IMR-90 (cell line): ENCODE data around the gene GFER. TPM values are rescaled to one million over a fixed set of nuclear protein-coding genes. Genes with fewer than 3 reads are reported as not detected.

Source experiments
- ATAC-seq: fragments of 200-7000 bp; cut with Tn5 transposase; 2 replicates; pipeline ENCODE4 v1.9.1; 2020; ENCODE audit warnings: low read depth, mild to moderate bottlenecking, moderate library complexity
- BruUV-seq: library from RNA; stranded (reverse); fragments of 400-500 nt; replicated peaks from 2 replicates; lab custom pipeline; 2021; lab: Mats Ljungman, UMichigan
- CTCF ChIA-PET: fragments of 300-600 bp; formaldehyde crosslinking; extraction: SDS; loops from one replicate; lab custom pipeline; 2021; ENCODE audit warnings: antibody characterized with exemption; lab: Yijun Ruan, JAX
- POLR2A ChIA-PET: fragments of 300-600 bp; sonication (Branson Sonifier 250); formaldehyde crosslinking; loops from one replicate; lab custom pipeline; 2022; ENCODE audit warnings: antibody characterized with exemption; ENCODE audit not compliant: unreplicated experiment; lab: Charles Lee
- DNase-seq: peaks from one replicate; pipeline ENCODE4 v3.0.0; 2013
- H2AFZ ChIP-seq: replicated peaks from 2 replicates; pipeline ENCODE3; 2013; ENCODE audit warnings: low read length, mild to moderate bottlenecking; ENCODE audit not compliant: poor library complexity
- H2AK5ac ChIP-seq: 2 replicates; pipeline ENCODE4 v1.6.1; 2013; ENCODE audit warnings: low read depth, low read length, inconsistent platforms
- H2AK9ac ChIP-seq: replicated peaks from 2 replicates; pipeline ENCODE3; 2013; ENCODE audit warnings: mild to moderate bottlenecking, low read depth, low read length, moderate library complexity; ENCODE audit not compliant: poor library complexity
- H2BK120ac ChIP-seq: 2 replicates; pipeline ENCODE4 v1.6.1; 2013; ENCODE audit warnings: low read depth, low read length, inconsistent platforms
- H2BK15ac ChIP-seq: 3 replicates; pipeline ENCODE4 v1.6.1; 2013; ENCODE audit warnings: low read depth, low read length, inconsistent platforms
- H2BK20ac ChIP-seq: 2 replicates; pipeline ENCODE4 v1.6.1; 2013; ENCODE audit warnings: low read depth, mild to moderate bottlenecking, inconsistent platforms, low read length, moderate library complexity
- H2BK5ac ChIP-seq: 2 replicates; pipeline ENCODE4 v1.6.1; 2013; ENCODE audit warnings: mild to moderate bottlenecking, low read depth, low read length, inconsistent platforms; ENCODE audit not compliant: poor library complexity, severe bottlenecking
- H3K14ac ChIP-seq: replicated peaks from 2 replicates; pipeline ENCODE4 v1.6.1; 2013; ENCODE audit warnings: low read depth, low read length, inconsistent platforms
- H3K18ac ChIP-seq: 2 replicates; pipeline ENCODE4 v1.6.1; 2013; ENCODE audit warnings: low read depth, low read length, control low read depth
- H3K23ac ChIP-seq: 2 replicates; pipeline ENCODE4 v1.6.1; 2013; ENCODE audit warnings: low read depth, low read length, inconsistent platforms
- H3K27ac ChIP-seq: 2 replicates; pipeline ENCODE4 v1.5.1; 2013; ENCODE audit warnings: mild to moderate bottlenecking, control low read depth, low read length; ENCODE audit not compliant: insufficient read depth
- H3K27me3 ChIP-seq: 2 replicates; pipeline ENCODE4 v1.6.1; 2013; ENCODE audit warnings: low read length; ENCODE audit not compliant: control insufficient read depth, insufficient read depth
- H3K36me3 ChIP-seq: 2 replicates; pipeline ENCODE4 v1.6.1; 2013; ENCODE audit warnings: low read length, mixed read lengths; ENCODE audit not compliant: control insufficient read depth, insufficient read depth
- H3K4ac ChIP-seq: 2 replicates; pipeline ENCODE4 v1.6.1; 2013; ENCODE audit warnings: low read depth, low read length, inconsistent platforms
- H3K4me1 ChIP-seq: 2 replicates; pipeline ENCODE4 v1.6.1; 2013; ENCODE audit warnings: low read length, mixed read lengths; ENCODE audit not compliant: control insufficient read depth, insufficient read depth
- H3K4me2 ChIP-seq: 2 replicates; pipeline ENCODE4 v1.6.1; 2013; ENCODE audit warnings: low read depth, mild to moderate bottlenecking, control low read depth, low read length, moderate library complexity
- H3K4me3 ChIP-seq: 2 replicates; pipeline ENCODE4 v1.5.1; 2013; ENCODE audit warnings: low read depth, mild to moderate bottlenecking, control low read depth, low read length, moderate library complexity; ENCODE audit not compliant: insufficient read depth
- H3K56ac ChIP-seq: 2 replicates; pipeline ENCODE4 v1.6.1; 2013; ENCODE audit warnings: low read length, inconsistent platforms; ENCODE audit not compliant: insufficient read depth; ENCODE audit errors: extremely low read depth
- H3K79me1 ChIP-seq, 2 experiments: 2 replicates each; pipeline ENCODE4 v1.6.1; 2013; ENCODE audit warnings: low read length in 2 of 2, inconsistent platforms in 1 of 2, low read depth in 1 of 2
- H3K9ac ChIP-seq: 2 replicates; pipeline ENCODE4 v1.6.1; 2013; ENCODE audit warnings: low read depth, low read length, control low read depth
- H3K9me1 ChIP-seq: 2 replicates; pipeline ENCODE4 v1.6.1; 2013; ENCODE audit warnings: low read length, inconsistent platforms; ENCODE audit not compliant: insufficient read depth
- H3K9me3 ChIP-seq: 2 replicates; pipeline ENCODE4 v1.6.1; 2013; ENCODE audit warnings: low read length; ENCODE audit not compliant: control insufficient read depth, insufficient read depth
- H4K20me1 ChIP-seq: 2 replicates; pipeline ENCODE4 v1.6.1; 2013; ENCODE audit warnings: low read length, inconsistent platforms; ENCODE audit not compliant: insufficient read depth
- H4K5ac ChIP-seq: 2 replicates; pipeline ENCODE4 v1.6.1; 2013; ENCODE audit warnings: mild to moderate bottlenecking, low read depth, low read length, control low read depth
- H4K8ac ChIP-seq, 2 experiments: 2 replicates each; pipeline ENCODE4 v1.6.1; 2013; ENCODE audit warnings: low read depth in 2 of 2, low read length in 2 of 2, control low read depth in 1 of 2, inconsistent platforms in 1 of 2
- H4K91ac ChIP-seq: 2 replicates; pipeline ENCODE4 v1.6.1; 2013; ENCODE audit warnings: low read depth, low read length, inconsistent platforms; ENCODE audit not compliant: insufficient read depth
- BHLHE40 ChIP-seq: fragments of 150-350 bp; IDR thresholded peaks from 2 replicates; pipeline ENCODE4 v1.6.1; 2016; ENCODE audit warnings: mild to moderate bottlenecking, low read depth, low read length
- CHD1 ChIP-seq: IDR thresholded peaks from 2 replicates; pipeline ENCODE4 v1.6.1; 2012; ENCODE audit warnings: low read depth, low read length, improper control_type of control experiment
- CTCF ChIP-seq: conservative IDR thresholded peaks from 2 replicates; pipeline ENCODE4 v1.5.1; 2012; ENCODE audit warnings: mild to moderate bottlenecking, low read depth, low read length, improper control_type of control experiment
- FOS ChIP-seq: fragments of 150-350 bp; IDR thresholded peaks from 2 replicates; pipeline ENCODE4 v1.6.1; 2016; ENCODE audit warnings: low read depth, low read length
- MAZ ChIP-seq: IDR thresholded peaks from 2 replicates; pipeline ENCODE4 v1.6.1; 2012; ENCODE audit warnings: low read depth, mild to moderate bottlenecking, low read length, improper control_type of control experiment, moderate library complexity, borderline replicate concordance
- MXI1 ChIP-seq: IDR thresholded peaks from 2 replicates; pipeline ENCODE4 v1.6.1; 2012; ENCODE audit warnings: low read depth, mild to moderate bottlenecking, low read length, moderate library complexity, borderline replicate concordance
- POLR2A ChIP-seq: IDR thresholded peaks from 2 replicates; pipeline ENCODE4 v1.6.1; 2012; ENCODE audit warnings: mild to moderate bottlenecking, low read depth, low read length
- RAD21 ChIP-seq: IDR thresholded peaks from 2 replicates; pipeline ENCODE4 v1.6.1; 2012; ENCODE audit warnings: low read length, improper control_type of control experiment
- RCOR1 ChIP-seq: IDR thresholded peaks from 2 replicates; pipeline ENCODE4 v1.6.1; 2012; ENCODE audit warnings: mild to moderate bottlenecking, low read length, improper control_type of control experiment; ENCODE audit not compliant: insufficient replicate concordance
- SMC3 ChIP-seq: fragments of 150-350 bp; IDR thresholded peaks from 2 replicates; pipeline ENCODE4 v1.6.1; 2016; ENCODE audit warnings: low read depth, mild to moderate bottlenecking, antibody characterized with exemption, low read length, moderate library complexity
- USF2 ChIP-seq: fragments of 150-350 bp; IDR thresholded peaks from 2 replicates; pipeline ENCODE4 v1.6.1; 2017; ENCODE audit warnings: mild to moderate bottlenecking, antibody characterized with exemption, low read length, low read depth
- WGBS, 2 experiments: methylation state at CpG; one replicate each; pipeline versions ENCODE4 v1.1.5 to v1.1.7; 2013; ENCODE audit warnings: missing lambda C conversion rate in 2 of 2; ENCODE audit not compliant: insufficient read length in 1 of 2; ENCODE audit errors: extremely low coverage in 2 of 2; 5-methylcytosine and 5-hydroxymethylcytosine counted together
- dilution Hi-C: fragments of 300-500 bp; cut with HindIII; formaldehyde crosslinking; loops from one replicate; pipeline ENCODE4 v1.14.3; 2018; ENCODE audit warnings: low sequenced_read_pairs; ENCODE audit not compliant: unreplicated experiment
- in situ Hi-C: fragments of 300-500 bp; cut with MboI; formaldehyde crosslinking; loops from 3 replicates; pipeline ENCODE4 v1.14.3; 2019; ENCODE audit warnings: low sequenced_read_pairs, inconsistent platforms, mixed read lengths
- intact Hi-C: fragments of 100-400 bp; cut with micrococcal nuclease; formaldehyde crosslinking; loops from 2 replicates; pipeline ENCODE4 v1.10.0; 2022
- polyA plus RNA-seq, 3 experiments: library from polyadenylated mRNA; depleted of rRNA; stranded (reverse); fragments of >200 nt; gene quantifications; 2 replicates each; pipeline ENCODE4 v1.2.3, GENCODE V29; 2012; ENCODE audit warnings: low replicate concordance in 1 of 3
- total RNA-seq: library from RNA; depleted of rRNA; stranded (reverse); fragments of >200 nt; gene quantifications from 2 replicates; pipeline ENCODE4 v1.2.3, GENCODE V29; 2012
- TF ChIP-seq, protein P1 (sequence below): fragments of 150-350 bp; IDR thresholded peaks from 2 replicates; pipeline ENCODE4 v1.6.1; 2016; ENCODE audit warnings: low read depth, mild to moderate bottlenecking, low read length, moderate library complexity, borderline replicate concordance

GFER gene
- total and polyA plus RNA-seq, 2 of the 4 experiments (the other 2 are of a cell fraction): 6.8 to 19.8 TPM

GRCh38 chr16:1959269-1960039 lies 24.5 kb upstream of the GFER start, which contains the start of gene NDUFB10:
Gene NDUFB10, plus strand, starts transcription at chr16:1959538. Its CDS starts 87 bp downstream, at chr16:1959625.
- peaks cover 2% of the 10 kb centered on the region; the same call in 1 of the 2 replicates for H3K27me3 ChIP-seq
- peaks cover 42% of the 10 kb centered on the region for H4K20me1 ChIP-seq
- peak within 1 kb of the TSS; percentile 95 for H3K4ac ChIP-seq
- peak within 1 kb of the TSS; percentile 87 for H3K4me3 ChIP-seq
- dilution Hi-C loops (no loop called here), in situ Hi-C loops (no loop called here), intact Hi-C loops (no loop called here)
- no peaks in the 10 kb centered on the region for H3K9me3 ChIP-seq
- peak within 1 kb of the TSS; percentile 93 for H3K27ac ChIP-seq
- peak within 1 kb of the TSS; percentile 75 for H3K56ac ChIP-seq
- ChIA-PET CTCF (no interaction called here), POLR2A (no interaction called here)
- peak within 1 kb of the TSS; percentile 93 for H3K23ac ChIP-seq
- H2BK5ac ChIP-seq: peak within 1 kb of the TSS; percentile 89
- no TSS peak for BruUV-seq
- 0 out of 2 replicates have a peak, but pooled peaks cover 8% of the 10 kb centered on the region for H3K9me1 ChIP-seq
- H2BK120ac ChIP-seq: peak within 1 kb of the TSS; percentile 70
- peak within 1 kb of the TSS; percentile 99 for H3K14ac ChIP-seq
- peaks cover 7% of the 10 kb centered on the region for H3K4me1 ChIP-seq
- H2BK15ac ChIP-seq: no peak within 1 kb of the TSS; the same call in 2 of the 3 replicates
- DNase-seq (peak; percentile 87), ATAC-seq (peak; percentile 90)
- peak within 1 kb of the TSS; percentile 94 for H4K5ac ChIP-seq
- H4K8ac ChIP-seq: peak within 1 kb of the TSS; percentile 89 to 99
- peak within 1 kb of the TSS; percentile 91 for H2AK5ac ChIP-seq
- WGBS, 2 experiments: 1% methylated on average over 36 of the region's 79 CpGs; no CpG with 5 or more reads in 1 of the 2 experiments
- H2AFZ ChIP-seq: peak within 1 kb of the TSS; percentile 100
- peaks cover 27% of the 10 kb centered on the region for H3K36me3 ChIP-seq
- peak within 1 kb of the TSS; percentile 83; the same call in 1 of the 2 replicates for H3K18ac ChIP-seq
- H2AK9ac ChIP-seq: peak within 1 kb of the TSS; percentile 100
- peaks cover 3 to 33% of the 10 kb centered on the region in 2 experiments; a peak in 3 of 4 replicates for H3K79me1 ChIP-seq
- peak within 1 kb of the TSS; percentile 98 for H4K91ac ChIP-seq
- peak within 1 kb of the TSS; percentile 98 for H3K9ac ChIP-seq
- no peak for TF ChIP-seq CHD1
- peak; percentile 34 for TF ChIP-seq RAD21
- TF ChIP-seq MAZ: peak; percentile 33; the same call in 1 of the 2 replicates
- TF ChIP-seq POLR2A: peak; percentile 45; the same call in 1 of the 2 replicates
- peak; percentile 16; the same call in 1 of the 2 replicates for TF ChIP-seq BHLHE40
- TF ChIP-seq CTCF: peak; percentile 84
- peak; percentile 53; the same call in 1 of the 2 replicates for TF ChIP-seq MXI1
- TF ChIP-seq, protein P1, sequence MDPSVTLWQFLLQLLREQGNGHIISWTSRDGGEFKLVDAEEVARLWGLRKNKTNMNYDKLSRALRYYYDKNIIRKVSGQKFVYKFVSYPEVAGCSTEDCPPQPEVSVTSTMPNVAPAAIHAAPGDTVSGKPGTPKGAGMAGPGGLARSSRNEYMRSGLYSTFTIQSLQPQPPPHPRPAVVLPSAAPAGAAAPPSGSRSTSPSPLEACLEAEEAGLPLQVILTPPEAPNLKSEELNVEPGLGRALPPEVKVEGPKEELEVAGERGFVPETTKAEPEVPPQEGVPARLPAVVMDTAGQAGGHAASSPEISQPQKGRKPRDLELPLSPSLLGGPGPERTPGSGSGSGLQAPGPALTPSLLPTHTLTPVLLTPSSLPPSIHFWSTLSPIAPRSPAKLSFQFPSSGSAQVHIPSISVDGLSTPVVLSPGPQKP: no peak
- peak; percentile 14; the same call in 1 of the 2 replicates for TF ChIP-seq USF2
- peak; percentile 55 for TF ChIP-seq SMC3
- 0 out of 2 replicates have a peak, but pooled peaks have one; percentile 5 for TF ChIP-seq FOS
- no peak for TF ChIP-seq RCOR1
- H2BK20ac ChIP-seq: no peak within 1 kb of the TSS
- H3K4me2 ChIP-seq: peak within 1 kb of the TSS; percentile 94
